ENCODE data around the gene SLC49A3.
"Not testable (repeated sequence)": the region's sequence is repeated elsewhere in the genome, so short reads cannot be mapped to it uniquely, and the experiment has no call there.

SLC49A3 gene

DNA sequence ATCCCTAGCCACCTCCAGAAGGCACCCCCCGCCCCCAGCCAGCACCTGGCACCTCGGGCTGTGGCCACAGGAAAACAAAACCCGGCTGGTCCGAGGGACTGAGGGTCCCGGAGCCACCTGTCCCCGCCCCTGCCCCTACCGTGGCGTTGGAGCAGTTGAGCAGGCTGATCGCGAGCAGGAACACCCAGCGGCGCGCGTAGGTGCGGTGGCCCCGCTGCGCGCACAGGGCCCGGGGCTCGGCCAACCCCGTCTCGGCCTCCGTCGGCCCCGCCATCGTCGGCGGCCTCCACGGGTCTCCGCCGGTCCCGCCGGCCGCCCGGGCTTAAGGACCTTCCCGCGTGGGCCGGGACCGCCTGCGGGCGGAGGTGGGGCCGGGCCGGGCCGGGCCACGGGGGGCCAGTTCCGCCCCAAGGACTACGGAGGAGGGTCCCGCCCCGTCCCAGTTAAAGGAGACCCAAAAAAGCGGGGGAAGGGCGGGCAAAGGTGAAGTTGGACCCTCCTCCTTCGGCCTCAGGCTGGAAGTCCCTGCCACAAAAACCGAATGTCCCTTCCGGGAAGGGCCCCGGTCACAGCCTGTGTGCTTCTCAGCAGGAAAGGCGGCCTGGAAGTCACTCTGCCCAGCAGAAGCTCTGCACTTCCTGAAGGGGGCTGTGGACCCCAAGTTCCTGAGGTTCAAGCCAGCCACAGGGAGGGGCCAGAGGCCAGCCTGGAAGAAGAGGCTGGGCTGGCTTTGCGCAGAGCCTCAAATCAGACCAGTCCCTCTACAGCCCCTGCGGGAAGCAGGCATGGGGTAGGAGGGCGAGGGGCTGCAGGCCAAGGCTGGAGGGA is at the start of gene SLC49A3:
TSS of gene SLC49A3 (minus strand) at position 298 of the 828 bp plus-strand sequence. CDS start at position 274, 24 bp downstream.
- DNase-seq: no peak

DNA sequence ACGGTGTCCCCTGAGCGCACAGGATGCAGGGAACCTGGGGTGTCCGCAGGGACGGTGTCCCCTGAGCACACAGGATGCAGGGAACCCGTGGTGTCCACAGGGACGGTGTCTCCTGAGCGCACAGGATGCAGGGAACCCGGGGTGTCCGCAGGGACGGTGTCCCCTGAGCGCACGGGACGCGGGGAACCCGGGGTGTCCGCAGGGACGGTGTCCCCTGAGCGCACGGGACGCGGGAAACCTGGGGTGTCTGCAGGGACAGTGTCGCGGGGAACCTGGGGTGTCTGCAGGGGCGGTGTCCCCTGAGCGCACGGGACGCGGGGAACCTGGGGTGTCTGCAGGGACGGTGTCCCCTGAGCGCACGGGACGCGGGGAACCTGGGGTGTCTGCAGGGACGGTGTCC is 47.6 kb upstream of the SLC49A3 start:
- DNase-seq: not testable (repeated sequence)

DNA sequence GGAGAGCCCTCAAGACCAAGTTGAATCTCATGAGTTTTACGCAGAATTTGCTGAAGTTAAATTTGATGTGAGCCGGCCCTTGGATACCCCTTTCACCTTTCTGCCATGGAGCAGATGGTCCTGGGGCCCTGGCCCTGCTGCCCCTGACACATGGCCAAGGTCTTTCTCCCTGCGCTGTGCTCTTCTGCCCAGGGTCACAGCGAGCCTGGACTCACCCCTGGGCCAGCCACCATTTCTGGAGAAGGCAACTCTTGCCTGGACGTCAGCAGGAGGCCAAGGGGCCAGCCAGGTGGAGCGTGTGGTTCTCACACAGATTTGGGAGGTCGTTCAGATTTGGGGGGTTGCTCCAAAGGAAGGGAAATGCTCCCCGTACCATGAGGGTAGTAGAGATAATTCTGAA is 46.6 kb upstream of the SLC49A3 start:
- DNase-seq: no peak

DNA sequence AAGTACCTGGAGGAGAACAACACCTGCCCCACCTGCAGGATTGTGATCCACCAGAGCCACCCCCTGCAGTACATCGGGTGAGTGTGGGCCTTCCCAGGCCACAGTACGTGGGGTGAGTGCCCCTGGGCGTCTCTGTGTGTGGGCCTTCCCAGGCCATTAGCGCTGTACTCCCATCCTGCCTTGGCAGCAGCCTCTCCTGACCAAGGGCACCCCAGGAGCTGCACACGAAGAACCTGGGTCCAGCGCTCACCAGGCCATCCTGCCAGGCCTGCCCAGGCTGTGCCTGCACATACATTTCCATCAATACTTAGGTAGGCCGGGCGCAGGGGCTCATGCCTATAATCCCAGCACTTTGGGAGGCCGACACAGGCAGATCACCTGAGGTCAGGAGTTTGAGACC is 46.0 kb upstream of the SLC49A3 start:
- no peak for DNase-seq

DNA sequence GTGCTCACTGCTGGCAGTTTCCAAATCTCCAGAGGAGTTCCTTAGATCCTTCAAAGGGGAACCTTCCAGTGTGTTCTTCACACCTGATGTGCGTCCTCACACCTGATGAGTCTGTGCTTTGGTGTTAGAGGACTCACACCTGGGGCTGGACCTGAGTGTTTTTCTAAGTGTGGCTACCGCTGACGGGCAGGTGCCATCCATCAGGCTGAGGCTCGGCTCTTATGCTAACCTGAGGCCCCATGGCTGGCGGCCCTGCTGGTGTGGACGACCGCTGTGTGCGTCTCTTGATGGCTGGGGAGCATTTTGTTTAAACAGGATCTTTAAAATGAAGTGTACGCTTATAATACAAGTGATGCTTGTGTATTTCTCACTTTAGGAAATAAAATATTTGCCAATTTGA is 45.1 kb upstream of the SLC49A3 start:
- DNase-seq: no peak

DNA sequence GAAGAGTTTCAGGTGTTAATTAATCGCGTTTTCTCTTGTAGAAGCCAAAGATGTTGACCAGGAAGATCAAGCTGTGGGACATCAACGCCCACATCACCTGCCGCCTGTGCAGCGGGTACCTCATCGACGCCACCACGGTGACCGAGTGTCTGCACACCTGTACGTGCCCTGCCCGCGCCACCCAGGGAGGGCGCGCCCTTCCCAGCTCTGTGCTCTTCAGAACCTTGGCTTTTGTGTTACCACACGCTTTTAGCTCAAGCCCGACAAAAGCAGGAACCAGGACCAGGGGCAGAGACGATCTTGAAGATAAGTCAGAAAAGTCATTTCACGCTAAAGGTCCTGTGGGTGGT is 44.7 kb upstream of the SLC49A3 start:
- no peak for DNase-seq

DNA sequence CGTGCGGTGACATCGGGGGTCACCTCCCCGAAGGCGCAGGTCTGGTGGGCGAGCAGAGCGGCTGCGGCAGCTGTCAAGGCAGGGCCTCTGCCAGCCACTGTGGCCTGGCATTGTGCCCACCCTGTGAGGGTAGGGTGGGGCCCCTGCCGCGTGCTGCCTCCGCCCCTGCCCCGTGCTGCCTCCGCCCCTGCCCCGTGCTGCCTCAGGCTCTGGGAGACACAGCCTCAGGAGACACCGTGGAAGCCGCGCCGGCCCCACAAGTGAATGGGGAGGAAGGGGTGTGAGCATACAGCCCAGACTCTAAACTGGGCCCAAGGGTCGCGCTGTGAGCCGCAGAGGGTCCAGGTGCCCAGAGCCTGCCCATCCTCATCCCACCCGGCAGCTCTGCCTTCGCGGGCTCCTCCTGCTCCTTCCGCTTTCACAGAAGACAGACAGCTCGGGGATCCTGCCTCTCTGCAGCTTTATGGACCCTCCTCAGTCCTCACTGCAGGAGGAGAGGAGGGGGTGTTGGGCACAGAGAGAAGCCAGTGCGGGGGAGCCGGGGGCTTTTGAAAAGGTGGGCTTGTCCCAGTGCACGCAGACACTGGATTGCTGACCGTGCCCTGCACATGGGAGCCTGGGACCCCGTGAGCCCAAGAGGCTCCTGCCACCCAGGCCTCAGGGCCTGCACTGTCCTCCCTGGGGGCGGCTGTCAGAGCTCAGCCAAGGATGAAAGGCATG is 44.1 kb upstream of the SLC49A3 start:
- no peak for DNase-seq

DNA sequence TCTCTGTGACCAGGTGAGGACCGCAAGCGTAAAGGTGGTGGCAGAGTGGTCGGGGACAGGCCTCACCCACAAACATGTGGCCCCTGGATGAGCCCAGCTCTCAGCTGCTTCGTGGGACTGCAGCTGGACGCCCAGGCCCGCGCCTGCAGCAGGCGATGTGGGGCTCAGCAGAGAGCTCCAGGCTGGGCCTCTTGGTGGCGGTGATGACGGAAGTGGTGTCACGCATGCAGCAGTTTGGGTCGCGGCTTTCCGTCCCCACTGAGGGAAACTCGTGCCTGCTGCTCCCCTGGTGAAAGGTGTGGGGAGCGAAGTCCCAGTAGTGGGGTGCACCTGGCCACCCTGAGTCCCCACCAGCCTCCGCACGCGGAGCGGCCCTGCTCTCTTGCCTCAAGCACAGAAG is 43.5 kb upstream of the SLC49A3 start:
- no peak for DNase-seq

DNA sequence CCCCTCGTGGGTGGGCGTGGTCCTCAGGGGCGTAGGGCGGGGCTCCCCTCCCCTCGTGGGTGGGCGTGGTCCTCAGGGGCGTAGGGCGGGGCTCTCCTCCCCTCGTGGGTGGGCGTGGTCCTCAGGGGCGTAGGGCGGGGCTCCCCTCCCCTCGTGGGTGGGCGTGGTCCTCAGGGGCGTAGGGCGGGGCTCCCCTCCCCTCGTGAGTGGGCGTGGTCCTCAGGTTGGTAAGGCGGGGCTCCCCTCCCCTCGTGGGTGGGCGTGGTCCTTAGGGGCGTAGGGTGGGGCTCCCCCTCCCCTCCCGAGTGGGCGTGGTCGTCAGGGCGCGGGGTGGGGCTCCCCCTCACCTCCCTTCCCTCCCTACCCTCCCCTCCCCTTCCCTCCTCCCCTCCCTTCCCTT is 43.0 kb upstream of the SLC49A3 start:
- DNase-seq: not testable (repeated sequence)

DNA sequence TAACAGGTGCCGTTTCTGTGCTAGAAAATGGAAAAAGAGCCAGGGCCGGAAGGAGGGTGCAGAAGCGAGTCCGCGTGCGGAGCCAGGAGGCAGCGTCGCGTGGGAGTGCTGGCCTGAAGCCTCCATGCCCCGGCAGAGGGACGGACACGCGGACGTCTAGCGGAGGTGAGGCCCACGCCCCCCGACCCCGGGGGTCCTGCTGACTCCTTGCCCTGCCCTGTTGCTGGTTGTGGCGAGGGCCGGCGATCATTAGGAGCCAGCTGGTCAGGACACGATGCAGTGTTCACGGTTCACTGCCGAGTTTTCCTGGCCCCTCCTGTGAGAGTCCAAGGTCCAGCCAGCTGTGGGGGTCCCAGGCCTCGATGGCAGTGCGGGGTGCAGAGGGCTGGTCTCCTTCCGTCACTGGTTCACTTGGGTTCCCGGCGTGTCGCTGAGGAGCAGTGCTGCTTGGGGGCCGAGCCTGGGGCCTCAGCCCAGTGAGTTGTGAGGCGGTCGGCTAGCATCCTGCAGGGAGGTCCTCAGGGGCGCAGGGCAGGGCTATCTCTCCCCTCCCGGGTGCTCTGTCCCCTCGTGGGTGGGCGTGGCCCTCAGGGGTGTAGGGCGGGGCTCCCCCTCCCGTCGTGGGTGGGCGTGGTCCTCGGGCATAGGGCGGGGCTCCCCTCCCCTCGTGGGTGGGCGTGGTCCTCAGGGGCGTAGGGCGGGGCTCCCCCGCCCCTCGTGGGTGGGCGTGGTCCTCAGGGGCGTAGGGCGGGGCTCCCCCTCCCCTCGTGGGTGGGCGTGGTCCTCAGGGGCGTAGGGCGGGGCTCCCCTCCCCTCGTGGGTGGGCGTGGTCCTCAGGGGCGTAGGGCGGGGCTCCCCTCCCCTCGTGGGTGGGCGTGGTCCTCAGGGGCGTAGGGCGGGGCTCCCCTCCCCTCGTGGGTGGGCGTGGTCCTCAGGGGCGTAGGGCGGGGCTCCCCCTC is 42.3 kb upstream of the SLC49A3 start:
- not testable (repeated sequence) for DNase-seq

DNA sequence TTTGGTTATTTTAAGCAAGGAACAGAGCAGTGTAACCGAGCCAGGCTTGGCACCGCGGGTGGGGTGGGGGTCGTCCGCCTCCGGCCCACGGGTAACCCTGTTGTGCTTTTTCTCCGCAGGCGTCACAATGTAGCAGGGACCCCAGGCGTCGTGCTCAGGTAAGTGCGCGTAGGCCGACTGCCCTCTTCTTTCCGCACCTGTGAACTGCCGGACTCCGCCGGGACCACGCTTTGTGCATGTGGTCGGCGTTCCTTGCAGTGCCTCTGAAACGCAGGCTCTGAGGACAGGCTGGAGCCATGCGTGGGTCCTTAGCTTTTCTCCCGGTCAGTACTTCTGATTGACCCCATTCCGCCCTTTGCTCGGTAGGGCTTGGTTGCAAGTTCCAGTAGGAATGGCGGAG is 41.6 kb upstream of the SLC49A3 start:
- no peak for DNase-seq

DNA sequence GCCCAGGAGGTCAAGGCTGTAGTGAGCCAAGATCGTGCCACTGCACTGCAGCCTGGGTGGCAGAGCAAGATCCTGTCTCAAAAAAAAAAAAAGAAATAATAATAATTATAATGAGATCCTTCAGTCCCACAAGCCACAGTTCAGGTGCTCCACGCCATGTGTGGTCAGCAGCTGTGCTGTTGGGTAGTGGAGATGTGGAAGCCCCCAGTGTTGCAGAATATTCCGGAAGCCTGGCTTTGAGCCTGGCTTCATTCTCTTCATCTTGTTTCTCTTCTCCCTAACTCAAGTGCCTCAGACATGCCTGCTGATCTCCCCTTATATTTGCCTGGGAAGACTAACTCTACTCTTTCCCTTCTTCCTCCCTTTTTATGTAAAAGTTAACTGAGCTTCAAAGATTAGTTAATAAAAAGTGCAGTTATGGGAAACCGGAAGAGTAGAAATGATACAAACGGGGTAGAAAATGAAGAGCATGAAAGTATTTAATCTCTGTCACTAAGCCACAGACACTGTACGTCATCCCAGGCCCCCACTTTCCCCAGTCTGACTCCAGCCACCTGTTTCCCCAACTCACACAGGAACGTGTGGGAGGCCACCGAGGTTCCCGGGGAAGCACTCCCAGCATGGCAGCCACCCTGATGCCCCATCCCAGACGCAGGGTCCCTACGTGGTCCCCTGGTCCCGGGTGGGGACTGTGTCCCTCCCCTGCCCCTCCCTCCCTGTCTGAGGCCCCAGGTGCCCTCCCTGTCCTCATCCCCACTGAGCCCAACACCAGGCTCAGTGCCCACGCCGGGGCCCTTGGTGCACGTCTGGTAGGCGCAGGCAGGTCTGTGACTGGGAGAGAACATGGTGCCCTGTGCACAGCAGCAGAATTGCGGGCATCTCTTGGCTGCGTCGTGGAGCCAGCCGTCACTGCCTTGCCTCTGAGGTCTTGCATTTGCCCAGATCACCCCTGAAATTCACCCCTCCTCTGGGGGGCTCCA is 40.7 kb upstream of the SLC49A3 start:
- no peak for DNase-seq

DNA sequence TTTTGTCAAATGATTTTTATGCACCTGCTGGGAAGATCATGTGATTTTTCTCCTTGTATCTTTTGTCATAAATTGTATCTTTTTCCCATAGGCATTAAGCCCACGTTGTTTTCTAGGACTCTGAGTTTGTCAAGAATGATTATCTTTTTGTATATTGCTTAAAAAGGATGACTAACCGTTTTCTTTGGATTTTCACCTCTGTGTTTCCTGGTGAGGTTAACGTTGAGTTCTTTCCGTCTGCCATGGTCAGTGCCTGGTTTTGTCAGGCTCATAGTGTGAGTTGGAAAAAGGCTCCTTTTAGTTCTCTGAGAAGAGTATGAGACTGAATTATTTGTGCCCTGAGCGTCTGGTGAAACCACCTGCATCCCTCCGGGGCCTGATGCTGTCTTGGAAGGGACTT is 38.6 kb upstream of the SLC49A3 start:
- DNase-seq: no peak

DNA sequence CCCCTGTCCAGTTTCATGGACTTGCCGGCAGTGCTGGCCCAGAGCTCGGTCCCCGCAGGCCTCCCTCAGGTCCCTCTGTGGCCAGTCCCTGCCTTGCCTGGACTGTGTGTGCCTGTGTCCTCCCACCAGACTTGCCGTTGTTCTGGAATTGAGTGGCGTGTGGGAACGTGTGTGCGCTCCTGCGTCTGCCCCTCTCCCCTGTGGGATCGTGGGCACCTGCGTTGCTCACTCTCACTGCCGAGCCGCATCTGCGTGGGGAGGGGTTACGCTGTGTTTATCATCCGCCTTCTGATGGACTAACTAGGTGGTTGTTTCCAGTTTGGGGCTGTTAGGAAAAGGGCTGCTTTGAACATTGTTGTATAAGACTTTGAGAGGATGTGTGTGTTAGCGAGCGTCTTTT is 37.9 kb upstream of the SLC49A3 start:
- no peak for DNase-seq

DNA sequence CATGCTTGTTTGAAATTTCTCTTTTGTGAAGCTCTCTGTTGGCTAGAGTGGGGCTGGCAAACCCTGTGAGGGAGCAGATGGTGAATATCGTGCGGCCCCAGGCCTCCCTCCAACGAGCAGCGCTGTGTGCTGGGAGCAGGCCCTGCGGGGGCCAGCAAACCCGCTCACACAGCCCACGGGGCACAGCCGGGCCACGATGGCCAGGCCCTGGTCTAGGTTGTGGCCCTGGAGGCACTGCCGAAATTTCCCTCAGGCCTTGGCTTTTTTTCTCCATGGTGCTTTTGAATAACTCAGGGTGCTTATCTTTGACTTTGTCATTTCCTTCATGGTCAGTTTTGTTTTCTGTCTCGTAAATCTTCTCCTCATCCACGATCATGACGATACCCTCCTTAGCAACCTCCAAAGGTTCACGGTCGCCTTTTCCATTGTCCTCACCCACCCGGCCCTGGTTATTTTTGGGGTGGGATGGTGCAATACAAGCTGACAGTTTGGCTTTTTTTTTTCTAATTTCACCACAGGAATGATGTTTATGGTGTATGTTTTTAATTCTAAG is 37.4 kb upstream of the SLC49A3 start:
- DNase-seq: no peak

DNA sequence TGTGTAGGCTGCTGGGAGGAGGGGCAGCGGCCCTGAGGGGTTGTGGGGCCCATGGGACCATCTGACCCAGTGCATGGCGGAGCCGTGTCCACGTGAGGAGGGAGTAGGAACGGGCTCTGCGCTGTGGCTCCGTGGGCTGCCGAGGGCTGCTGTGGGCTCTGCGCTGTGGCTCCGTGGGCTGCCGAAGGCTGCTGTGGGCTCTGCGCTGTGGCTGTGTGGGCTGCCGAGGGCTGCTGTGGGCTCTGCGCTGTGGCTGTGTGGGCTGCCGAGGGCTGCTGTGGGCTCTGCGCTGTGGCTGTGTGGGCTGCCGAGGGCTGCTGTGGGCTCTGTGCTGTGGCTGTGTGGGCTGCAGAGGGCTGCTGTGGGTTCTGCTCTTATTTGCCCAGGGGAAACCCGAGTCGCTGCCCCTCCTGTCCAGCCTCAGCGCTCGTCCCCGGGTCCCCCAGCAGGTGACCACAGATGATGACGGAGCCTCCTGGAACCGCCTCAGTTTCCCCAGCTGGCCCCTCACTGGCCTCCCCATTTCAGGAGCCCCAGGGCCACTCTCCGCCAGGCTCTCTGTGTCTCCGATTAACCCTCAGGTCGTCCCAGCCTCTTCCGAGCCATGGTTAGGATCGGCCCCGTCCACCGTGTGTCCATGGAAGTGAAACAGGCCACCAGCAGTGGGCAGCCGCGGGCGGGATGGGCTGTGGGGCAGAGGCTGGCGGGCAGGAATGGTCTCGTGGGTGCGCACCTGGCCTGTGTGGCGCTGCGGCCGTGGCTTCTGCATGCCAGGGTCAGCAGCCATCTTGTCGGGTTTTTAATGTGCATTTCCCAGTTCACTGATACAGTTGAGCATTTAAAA is 36.7 kb upstream of the SLC49A3 start:
- DNase-seq: no peak

DNA sequence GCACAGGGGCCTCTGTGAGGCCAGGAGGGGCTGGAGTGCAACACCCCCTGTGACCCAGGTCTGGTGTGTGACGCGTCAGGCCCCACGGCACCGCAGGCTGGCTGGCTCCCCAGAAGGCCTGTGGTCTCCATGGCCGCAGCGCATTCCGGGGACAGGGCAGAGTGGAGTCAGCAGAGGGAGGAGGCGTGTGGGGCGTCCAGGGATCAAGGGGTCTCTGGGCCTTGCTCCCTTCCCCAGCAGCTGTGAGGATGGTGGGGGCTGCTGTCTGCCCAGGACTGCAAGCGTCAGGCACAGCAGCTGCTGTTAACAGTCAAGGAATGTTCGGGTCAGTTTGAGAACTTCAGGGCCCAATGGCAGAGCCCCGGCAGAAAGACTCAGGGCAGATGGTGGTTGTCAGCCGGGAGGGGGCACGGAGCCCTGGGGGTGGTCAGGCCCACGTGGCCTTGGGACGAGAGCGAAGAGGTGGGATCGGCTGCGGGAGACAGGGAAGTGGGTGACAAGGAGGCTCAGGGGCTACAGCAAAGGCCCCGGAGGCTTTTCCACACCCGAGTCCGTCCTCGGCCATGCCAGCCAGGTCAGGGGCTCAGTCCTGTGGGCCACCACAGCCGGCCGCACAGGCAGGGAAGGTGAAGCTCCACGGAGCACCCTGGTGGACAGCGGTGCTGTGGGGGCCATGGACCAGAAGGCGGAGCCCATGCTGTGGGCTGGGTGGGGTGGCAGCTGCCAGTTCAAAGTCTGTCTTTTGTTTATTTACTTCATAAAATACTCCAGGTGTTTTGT is 35.0 kb upstream of the SLC49A3 start:
- no peak for DNase-seq

DNA sequence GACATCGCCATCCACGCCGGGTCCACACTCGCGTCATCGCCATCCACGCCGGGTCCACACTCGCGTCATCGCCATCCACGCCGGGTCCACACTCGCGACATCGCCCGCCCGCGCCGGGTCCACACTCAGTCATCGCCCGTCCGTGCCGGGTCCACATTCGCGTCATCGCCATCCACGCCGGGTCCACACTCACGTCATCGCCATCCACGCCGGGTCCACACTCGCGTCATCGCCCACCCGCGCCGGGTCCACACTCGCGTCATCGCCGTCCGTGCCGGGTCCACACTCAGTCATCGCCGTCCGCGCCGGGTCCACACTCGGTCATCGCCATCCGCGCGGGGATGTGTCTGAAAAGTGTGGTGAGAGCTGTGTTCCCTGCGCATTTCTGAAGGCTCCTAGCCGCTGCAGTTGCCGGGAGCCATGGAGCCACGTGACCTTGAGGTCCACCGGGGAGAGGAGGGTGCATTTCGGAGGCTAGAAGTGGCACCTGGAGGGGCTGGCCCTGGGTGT is 34.0 kb upstream of the SLC49A3 start:
- no peak for DNase-seq

DNA sequence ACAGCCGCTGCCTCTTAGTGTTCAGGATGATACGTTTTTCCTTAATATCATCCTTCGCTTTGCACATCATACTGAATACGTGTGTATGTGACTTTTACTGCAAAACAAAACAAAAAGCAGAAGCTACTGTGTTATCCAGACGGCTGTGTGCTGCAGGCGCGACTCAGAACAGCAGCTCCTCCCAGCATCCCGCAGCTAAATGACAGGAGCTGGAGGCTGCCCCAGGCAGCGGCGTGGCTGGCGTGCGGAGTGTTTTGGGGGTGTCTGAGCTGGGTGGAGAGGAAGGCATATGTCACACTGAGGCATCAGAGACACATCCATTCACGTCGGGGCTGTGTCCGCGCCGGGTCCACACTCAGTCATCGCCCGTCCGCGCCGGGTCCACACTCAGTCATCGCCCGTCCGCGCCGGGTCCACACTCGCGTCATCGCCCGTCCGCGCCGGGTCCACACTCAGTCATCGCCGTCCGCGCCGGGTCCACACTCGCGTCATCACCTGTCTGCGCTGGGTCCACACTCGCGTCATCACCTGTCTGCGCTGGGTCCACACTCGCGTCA is 33.3 kb upstream of the SLC49A3 start:
- no peak for DNase-seq
